HepG2 (cell line): ENCODE measurements around the gene GFPT2. TPM values are rescaled to one million over a fixed set of nuclear protein-coding genes. Genes with fewer than 3 reads are reported as not detected.

ENCODE experiments used
- ATAC-seq: fragments of 200-7000 bp; cut with Tn5 transposase; 3 replicates; pipeline ENCODE4 v1.9.1; 2020; ENCODE audit warnings: mild to moderate bottlenecking, moderate library complexity
- BruUV-seq: library from RNA; stranded (reverse); fragments of 400-500 nt; replicated peaks from 2 replicates; lab custom pipeline; 2021; lab: Mats Ljungman, UMichigan
- CTCF ChIA-PET: fragments of 300-600 bp; formaldehyde crosslinking; extraction: SDS; loops from one replicate; lab custom pipeline; 2021; ENCODE audit warnings: low total read pairs, inconsistent platforms, low intra/inter-chr PET ratio; lab: Yijun Ruan, JAX
- POLR2A ChIA-PET: fragments of 350-600 bp; sonication (Branson Sonifier 250); formaldehyde crosslinking; loops from one replicate; lab custom pipeline; 2020; ENCODE audit warnings: antibody characterized with exemption, inconsistent platforms; lab: Yijun Ruan, JAX
- DNase-seq: peaks from one replicate; pipeline ENCODE4 v3.0.0-alpha.2; 2015; ENCODE audit warnings: low spot score
- FAIRE-seq: peaks from 3 replicates; lab custom pipeline; 2011; peaks lifted over from hg19 to GRCh38; lab: Jason Lieb, UNC
- H2AFZ ChIP-seq: one replicate; pipeline ENCODE4 v1.6.1; 2011; ENCODE audit warnings: low read length, inconsistent platforms
- H3K27ac ChIP-seq: fragments of 300-600 bp; 3 replicates; pipeline ENCODE4 v1.8.0; 2011; ENCODE audit warnings: mixed run types, mild to moderate bottlenecking, mixed read lengths, low read length, inconsistent platforms; ENCODE audit not compliant: insufficient read depth; ENCODE audit errors: extremely low read length
- H3K27me3 ChIP-seq, 2 experiments: fragments of 200-600 bp in 1 of 2; 2 replicates in 1 of 2; 3 replicates in 1 of 2; pipeline versions ENCODE4 v1.6.0 to v1.8.0; 2011; ENCODE audit warnings: low read length in 2 of 2, mild to moderate bottlenecking in 2 of 2, moderate library complexity in 2 of 2, inconsistent platforms in 1 of 2; ENCODE audit not compliant: insufficient read depth in 2 of 2, control insufficient read depth in 1 of 2
- H3K36me3 ChIP-seq, 2 experiments: fragments of 200-600 bp in 1 of 2; replicated peaks in 1 of 2; 2 replicates in 1 of 2; 3 replicates in 1 of 2; pipeline versions ENCODE4 v1.5.1 to v1.8.0; 2011; ENCODE audit warnings: low read length in 2 of 2, inconsistent platforms in 1 of 2; ENCODE audit not compliant: insufficient read depth in 2 of 2, control insufficient read depth in 1 of 2
- H3K4me1 ChIP-seq: 2 replicates; pipeline ENCODE4 v1.5.1; 2012; ENCODE audit warnings: low read length, inconsistent platforms; ENCODE audit not compliant: insufficient read depth
- H3K4me2 ChIP-seq: 2 replicates; pipeline ENCODE4 v1.6.0; 2011; ENCODE audit warnings: low read depth, low read length, inconsistent platforms
- H3K4me3 ChIP-seq, 3 experiments: fragments of 200-600 bp in 1 of 3; sonication (generic), shearing (Covaris generic) in 1 of 3; replicated peaks in 1 of 3; 2 replicates each; pipeline ENCODE4 v1.5.1; 2011 to 2016; ENCODE audit warnings: low read length in 3 of 3, inconsistent platforms in 2 of 3, low read depth in 2 of 3, mild to moderate bottlenecking in 2 of 3, control low read depth in 1 of 3, mixed read lengths in 1 of 3; ENCODE audit not compliant: insufficient read depth in 1 of 3
- H3K79me2 ChIP-seq: one replicate; pipeline ENCODE4 v1.6.1; 2011; ENCODE audit warnings: low read length, inconsistent platforms; ENCODE audit not compliant: insufficient read depth
- H3K9ac ChIP-seq: 2 replicates; pipeline ENCODE4 v1.6.0; 2011; ENCODE audit warnings: mild to moderate bottlenecking, low read depth, low read length, inconsistent platforms; ENCODE audit not compliant: insufficient read depth
- H3K9me3 ChIP-seq: 2 replicates; pipeline ENCODE4 v1.5.1; 2012; ENCODE audit warnings: mild to moderate bottlenecking, low read length
- H4K20me1 ChIP-seq: 2 replicates; pipeline ENCODE4 v1.6.0; 2011; ENCODE audit warnings: inconsistent platforms, mild to moderate bottlenecking, low read length, moderate library complexity; ENCODE audit not compliant: insufficient read depth
- ATF2 ChIP-seq: sonication (generic); formaldehyde crosslinking; IDR thresholded peaks from 2 replicates; pipeline ENCODE4 v1.4.0; 2020; ENCODE audit warnings: missing genetic modification reagents
- HNRNPLL ChIP-seq: fragments of 200-400 bp; formaldehyde crosslinking; IDR thresholded peaks from 2 replicates; pipeline ENCODE4 v1.6.1; 2017; ENCODE audit warnings: mild to moderate bottlenecking, low read depth, low read length; ENCODE audit not compliant: poor library complexity, severe bottlenecking
- KLF9 ChIP-seq: IDR thresholded peaks from 2 replicates; pipeline ENCODE4 v1.6.1; 2016; ENCODE audit warnings: low read depth
- RAD51 ChIP-seq: fragments of 450-650 bp; IDR thresholded peaks from 2 replicates; pipeline ENCODE4 v1.6.1; 2016; ENCODE audit warnings: borderline replicate concordance
- RFX3 ChIP-seq: IDR thresholded peaks from 2 replicates; pipeline ENCODE4 v1.6.1; 2016; ENCODE audit warnings: missing biosample characterization, missing genetic modification reagents
- SP140L ChIP-seq: sonication (generic); formaldehyde crosslinking; IDR thresholded peaks from 2 replicates; pipeline ENCODE4 v1.4.0; 2020; ENCODE audit warnings: missing genetic modification reagents, borderline replicate concordance
- TOPORS ChIP-seq: sonication (generic); formaldehyde crosslinking; IDR thresholded peaks from 2 replicates; pipeline ENCODE4 v1.8.0; 2023; ENCODE audit warnings: mild to moderate bottlenecking, missing genetic modification reagents
- ZFP62 ChIP-seq: sonication (generic); formaldehyde crosslinking; IDR thresholded peaks from 2 replicates; pipeline ENCODE4 v1.4.0; 2020; ENCODE audit warnings: missing genetic modification reagents
- ZNF296 ChIP-seq: sonication (generic); formaldehyde crosslinking; conservative IDR thresholded peaks from 2 replicates; pipeline ENCODE4 v1.5.0; 2020; ENCODE audit warnings: mild to moderate bottlenecking, missing genetic modification reagents
- ZNF383 ChIP-seq: sonication (generic); formaldehyde crosslinking; IDR thresholded peaks from 2 replicates; pipeline ENCODE4 v1.4.0; 2020; ENCODE audit warnings: missing genetic modification reagents, mild to moderate bottlenecking, borderline replicate concordance
- ZNF547 ChIP-seq: sonication (generic); formaldehyde crosslinking; IDR thresholded peaks from 2 replicates; pipeline ENCODE4 v1.5.1; 2020; ENCODE audit warnings: mild to moderate bottlenecking, missing genetic modification reagents
- ZNF563 ChIP-seq: sonication (generic); formaldehyde crosslinking; IDR thresholded peaks from 2 replicates; pipeline ENCODE4 v1.8.0; 2022; ENCODE audit warnings: mild to moderate bottlenecking, moderate library complexity, missing genetic modification reagents
- ZNF775 ChIP-seq: sonication (generic); formaldehyde crosslinking; IDR thresholded peaks from 2 replicates; pipeline ENCODE4 v1.4.0; 2020; ENCODE audit warnings: missing genetic modification reagents, mild to moderate bottlenecking, moderate library complexity, borderline replicate concordance
- ZSCAN9 ChIP-seq: IDR thresholded peaks from 2 replicates; pipeline ENCODE4 v1.6.1; 2016; ENCODE audit warnings: borderline replicate concordance
- WGBS: methylation state at CpG from one replicate; pipeline ENCODE4 v1.1.6; 2017; ENCODE audit warnings: low lambda C conversion rate; 5-methylcytosine and 5-hydroxymethylcytosine counted together
- in situ Hi-C: cut with HindIII; loops from 2 replicates; pipeline ENCODE4 v1.10.0; 2017; ENCODE audit warnings: low pct_unique_long_range_greater_than_20kb; ENCODE audit not compliant: extremely low pct_ligation_motif_present
- intact Hi-C: fragments of 100-400 bp; cut with micrococcal nuclease; formaldehyde crosslinking; loops from one replicate; pipeline ENCODE4 v1.10.0; 2022; ENCODE audit not compliant: unreplicated experiment
- polyA plus RNA-seq, 8 experiments: library from polyadenylated mRNA; depleted of rRNA in 3 of 8; stranded (reverse) in 7 of 8; unstranded in 1 of 8; fragments of >200 nt; fragmentation: Illumina TruSeq in 4 of 8; extraction: Trizol in 4 of 8; gene quantifications; 2 replicates each; pipeline versions ENCODE4 v1.2.1 to v1.2.3, GENCODE V29; 2011 to 2016; ENCODE audit warnings: low read depth in 4 of 8, missing spikeins in 1 of 8, mixed read lengths in 1 of 8; ENCODE audit not compliant: insufficient read depth in 1 of 8
- total RNA-seq, 5 experiments: library from RNA; depleted of rRNA; stranded (reverse); fragments of >200 nt; fragmentation: Illumina TruSeq; extraction: Trizol; gene quantifications; 2 replicates each; pipeline ENCODE4 v1.2.3, GENCODE V29; 2016; ENCODE audit warnings: low read depth in 1 of 5

Gene GFPT2
- total and polyA plus RNA-seq, 2 of the 13 experiments (the other 11 are each of a cell fraction or from before 2014, with no cell fraction given), result 0.18 TPM

DNA sequence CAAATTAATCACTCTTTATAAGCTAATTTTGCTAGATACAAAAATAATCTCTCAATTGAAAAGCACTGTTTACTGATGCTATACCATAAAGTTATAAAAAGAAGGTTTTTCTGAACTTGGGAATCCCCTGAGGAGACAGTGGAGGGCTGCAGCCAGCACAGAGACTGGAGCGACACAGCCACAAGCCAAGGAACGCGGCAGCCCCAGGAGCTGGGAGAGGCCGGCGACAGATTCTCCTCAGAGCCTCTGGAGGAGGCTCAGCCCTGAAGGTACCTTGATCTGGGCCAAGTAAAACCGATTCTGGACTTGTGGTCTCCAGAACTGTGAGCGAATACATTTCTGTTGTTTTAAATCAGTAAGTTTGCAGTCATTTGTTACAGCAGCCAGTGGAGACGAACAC is 3.7 kb downstream of the GFPT2 start:
- no peaks in the 10 kb centered on the region for H3K79me2 ChIP-seq
- no peak overlapping the region for H2AFZ ChIP-seq
- H4K20me1 ChIP-seq, result no peaks in the 10 kb centered on the region
- H3K27me3 ChIP-seq, result peaks cover 20 to 86% of the 10 kb centered on the region in 2 experiments
- ATAC-seq, result no peak
- H3K4me1 ChIP-seq, result no peaks in the 10 kb centered on the region
- no peak overlapping the region for H3K4me3 ChIP-seq
- no peak overlapping the region for H3K27ac ChIP-seq
- no peak overlapping the region for H3K4me2 ChIP-seq
- in situ Hi-C loops (no loop called here), intact Hi-C loops (no loop called here)
- ChIA-PET POLR2A (no interaction called here), CTCF (no interaction called here)
- DNase-seq, result no peak
- no TSS peak for BruUV-seq
- no peak for FAIRE-seq
- TF ChIP-seq HNRNPLL (no peak), ZNF547 (CRISPR knock-in tag) (no peak), ATF2 (CRISPR knock-in tag) (no peak), ZNF296 (CRISPR knock-in tag) (no peak), TOPORS (CRISPR knock-in tag) (no peak), ZFP62 (CRISPR knock-in tag) (no peak)
- TF ChIP-seq, all 625 proteins: peak for 0
- Histone ChIP-seq H3K9me3 (no peaks in the 10 kb centered on the region), H3K9ac (no peak overlapping the region), H3K36me3 (no peaks in the 10 kb centered on the region)
- 64% methylated on average over 6 of the region's 8 CpGs for WGBS

DNA sequence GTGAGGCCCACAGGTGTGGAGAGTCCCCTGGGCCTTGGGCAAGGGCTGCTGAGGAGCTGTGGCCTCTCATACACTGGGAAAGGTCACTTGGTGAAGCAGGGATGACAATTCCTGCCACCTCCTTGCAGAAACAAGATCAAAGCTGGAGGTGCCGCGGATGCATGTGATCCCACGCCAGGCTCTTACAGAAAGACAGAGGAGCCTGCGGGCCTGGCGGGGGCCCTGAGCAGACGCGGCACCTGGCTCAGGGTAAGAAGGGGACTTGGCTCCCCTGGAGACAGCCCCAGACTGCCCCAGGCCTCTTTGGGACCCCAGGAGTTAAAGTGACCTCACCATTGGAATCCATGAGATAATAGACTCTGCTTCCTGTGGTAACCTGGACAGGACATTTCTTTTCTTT is 4.8 kb downstream of the GFPT2 start:
- Histone ChIP-seq H2AFZ (no peak overlapping the region), H3K27me3 (peaks cover 16 to 82% of the 10 kb centered on the region in 2 experiments), H3K4me3 (no peak overlapping the region), H3K4me1 (no peaks in the 10 kb centered on the region), H3K9me3 (no peaks in the 10 kb centered on the region), H3K36me3 (no peaks in the 10 kb centered on the region), H3K4me2 (no peak overlapping the region), H3K27ac (no peak overlapping the region), H3K79me2 (no peaks in the 10 kb centered on the region), H3K9ac (no peak overlapping the region), H4K20me1 (no peaks in the 10 kb centered on the region)
- no peak for TF ChIP-seq SP140L (CRISPR knock-in tag)
- TF ChIP-seq ZSCAN9 (CRISPR knock-in tag), result no peak
- TF ChIP-seq ZNF775 (CRISPR knock-in tag), result no peak
- TF ChIP-seq ZNF563 (CRISPR knock-in tag), result no peak
- no peak for TF ChIP-seq ZNF383 (CRISPR knock-in tag)
- no peak for TF ChIP-seq RFX3 (CRISPR knock-in tag)
- no peak for TF ChIP-seq KLF9 (CRISPR knock-in tag)
- TF ChIP-seq RAD51, result no peak
- no CpG with 5 or more reads among the region's 7 CpGs for WGBS
- intact Hi-C loops (no loop called here), in situ Hi-C loops (no loop called here)
- ChIA-PET POLR2A (no interaction called here), CTCF (no interaction called here)
- no peak for FAIRE-seq
- no peak for DNase-seq
- ATAC-seq, result no peak
- BruUV-seq, result no TSS peak
